Stomach smooth muscle (tissue), 2 donors: ENCODE results near the gene MTMR3.
"Not testable (repeated sequence)": the region's sequence is repeated elsewhere in the genome, so short reads cannot be mapped to it uniquely, and the experiment has no call there.

Experiments
- H3K27ac ChIP-seq: one replicate; pipeline ENCODE4 v1.7.0; 2013; ENCODE audit warnings: mild to moderate bottlenecking, low read length, inconsistent platforms
- H3K27me3 ChIP-seq, 2 donors: one replicate each; pipeline ENCODE4 v1.7.0; 2013; ENCODE audit warnings: low read length in 2 of 2; ENCODE audit not compliant: insufficient read depth in 2 of 2, control insufficient read depth in 1 of 2
- H3K36me3 ChIP-seq, 2 donors: one replicate each; pipeline ENCODE4 v1.7.0; 2013; ENCODE audit warnings: low read length in 2 of 2; ENCODE audit not compliant: control insufficient read depth in 2 of 2, insufficient read depth in 2 of 2
- H3K4me1 ChIP-seq: one replicate; pipeline ENCODE4 v1.7.0; 2013; ENCODE audit warnings: low read length; ENCODE audit not compliant: control insufficient read depth, insufficient read depth
- H3K4me3 ChIP-seq, 2 donors: one replicate each; pipeline ENCODE4 v1.7.0; 2013; ENCODE audit warnings: low read length in 2 of 2
- H3K9ac ChIP-seq, 2 donors: one replicate each; pipeline ENCODE4 v1.7.0; 2013; ENCODE audit warnings: low read length in 2 of 2, mild to moderate bottlenecking in 1 of 2
- H3K9me3 ChIP-seq, 2 donors: one replicate each; pipeline ENCODE4 v1.7.0; 2013; ENCODE audit warnings: low read length in 2 of 2; ENCODE audit not compliant: control insufficient read depth in 2 of 2
- donor health status: healthy.
- donor health status: Pancreatic carcinoma.

The MTMR3 gene

GRCh38 chr22:29846290-29846689 is 36.7 kb upstream of the MTMR3 start:
- Histone ChIP-seq H3K9me3 (peaks cover 0 to 5% of the 10 kb centered on the region in 2 donors), H3K4me3 (no peak overlapping the region), H3K27ac (no peak overlapping the region), H3K36me3 (no peaks in the 10 kb centered on the region), H3K27me3 (no peaks in the 10 kb centered on the region), H3K4me1 (no peaks in the 10 kb centered on the region), H3K9ac (no peak overlapping the region)

- peaks cover 0 to 5% of the 10 kb centered on the region in 2 donors for H3K9me3 ChIP-seq
- no peak overlapping the region for H3K27ac ChIP-seq
- no peaks in the 10 kb centered on the region for H3K36me3 ChIP-seq
- no peak overlapping the region for H3K4me3 ChIP-seq
- H3K9ac ChIP-seq: no peak overlapping the region
- H3K27me3 ChIP-seq: no peaks in the 10 kb centered on the region
- no peaks in the 10 kb centered on the region for H3K4me1 ChIP-seq
Measured at GRCh38 chr22:29848111-29848510, 34.9 kb upstream of the MTMR3 start.

- Histone ChIP-seq H3K27me3 (peaks cover 0 to 2% of the 10 kb centered on the region in 2 donors), H3K4me3 (no peak overlapping the region), H3K36me3 (no peaks in the 10 kb centered on the region), H3K27ac (no peak overlapping the region), H3K9me3 (no peaks in the 10 kb centered on the region), H3K4me1 (no peaks in the 10 kb centered on the region), H3K9ac (no peak overlapping the region)
Measured at GRCh38 chr22:29854432-29854831, 28.5 kb upstream of the MTMR3 start.

- Histone ChIP-seq H3K36me3 (no peaks in the 10 kb centered on the region), H3K27me3 (peaks cover 0 to 2% of the 10 kb centered on the region in 2 donors), H3K4me3 (no peak overlapping the region), H3K4me1 (no peaks in the 10 kb centered on the region), H3K9me3 (no peaks in the 10 kb centered on the region), H3K9ac (no peak overlapping the region), H3K27ac (no peak overlapping the region)
Measured at GRCh38 chr22:29855611-29856181, 27.3 kb upstream of the MTMR3 start.

GRCh38 chr22:29856496-29856895 is 26.5 kb upstream of the MTMR3 start:
- no peaks in the 10 kb centered on the region for H3K9me3 ChIP-seq
- H3K9ac ChIP-seq: no peak overlapping the region
- no peak overlapping the region for H3K27ac ChIP-seq
- no peaks in the 10 kb centered on the region for H3K4me1 ChIP-seq
- peaks cover 0 to 2% of the 10 kb centered on the region in 2 donors for H3K27me3 ChIP-seq
- H3K4me3 ChIP-seq: no peak overlapping the region
- H3K36me3 ChIP-seq: no peaks in the 10 kb centered on the region

- not testable (repeated sequence) for H3K4me1 ChIP-seq, H3K36me3 ChIP-seq, H3K9me3 ChIP-seq, H3K27me3 ChIP-seq, H3K27ac ChIP-seq, H3K4me3 ChIP-seq, H3K9ac ChIP-seq
Measured at GRCh38 chr22:29859030-29859429, 23.9 kb upstream of the MTMR3 start.

GRCh38 chr22:29860006-29860766 is 22.8 kb upstream of the MTMR3 start:
- H3K9me3 ChIP-seq: no peaks in the 10 kb centered on the region
- H3K36me3 ChIP-seq: no peaks in the 10 kb centered on the region
- H3K4me1 ChIP-seq: no peaks in the 10 kb centered on the region
- no peak overlapping the region for H3K27ac ChIP-seq
- H3K9ac ChIP-seq: no peak overlapping the region
- H3K4me3 ChIP-seq: no peak overlapping the region
- H3K27me3 ChIP-seq: peaks cover 0 to 2% of the 10 kb centered on the region in 2 donors

- no peak overlapping the region for H3K27ac ChIP-seq
- no peak overlapping the region for H3K4me3 ChIP-seq
- no peak overlapping the region for H3K9ac ChIP-seq
- no peaks in the 10 kb centered on the region for H3K9me3 ChIP-seq
- no peaks in the 10 kb centered on the region for H3K36me3 ChIP-seq
- no peaks in the 10 kb centered on the region for H3K4me1 ChIP-seq
- no peaks in the 10 kb centered on the region for H3K27me3 ChIP-seq
Measured at GRCh38 chr22:29861672-29862297, 21.2 kb upstream of the MTMR3 start.

- not testable (repeated sequence) for H3K4me3 ChIP-seq, H3K27ac ChIP-seq, H3K9ac ChIP-seq, H3K27me3 ChIP-seq, H3K9me3 ChIP-seq, H3K36me3 ChIP-seq, H3K4me1 ChIP-seq
Measured at GRCh38 chr22:29865572-29865971, 17.4 kb upstream of the MTMR3 start.

- no peak overlapping the region for H3K27ac ChIP-seq
- H3K27me3 ChIP-seq: no peaks in the 10 kb centered on the region
- no peaks in the 10 kb centered on the region for H3K9me3 ChIP-seq
- H3K36me3 ChIP-seq: no peaks in the 10 kb centered on the region
- no peak overlapping the region for H3K4me3 ChIP-seq
- no peaks in the 10 kb centered on the region for H3K4me1 ChIP-seq
- no peak overlapping the region for H3K9ac ChIP-seq
Measured at GRCh38 chr22:29867260-29867659, 15.7 kb upstream of the MTMR3 start.

- Histone ChIP-seq H3K9me3 (no peaks in the 10 kb centered on the region), H3K4me3 (no peak overlapping the region), H3K9ac (no peak overlapping the region), H3K27ac (no peak overlapping the region), H3K27me3 (no peaks in the 10 kb centered on the region), H3K36me3 (no peaks in the 10 kb centered on the region), H3K4me1 (no peaks in the 10 kb centered on the region)
Measured at GRCh38 chr22:29867851-29868250, 15.1 kb upstream of the MTMR3 start.
